RCC 7860 (cell line): Measurements from ENCODE around the gene ERCC1.

ENCODE experiments used
- DNase-seq: peaks from one replicate; pipeline ENCODE4 v3.0.0-alpha.2; 2015; ENCODE audit warnings: low spot score
- FAIRE-seq: peaks from 2 replicates; lab custom pipeline; 2012; peaks lifted over from hg19 to GRCh38; lab: Jason Lieb, UNC

ERCC1 gene

DNA sequence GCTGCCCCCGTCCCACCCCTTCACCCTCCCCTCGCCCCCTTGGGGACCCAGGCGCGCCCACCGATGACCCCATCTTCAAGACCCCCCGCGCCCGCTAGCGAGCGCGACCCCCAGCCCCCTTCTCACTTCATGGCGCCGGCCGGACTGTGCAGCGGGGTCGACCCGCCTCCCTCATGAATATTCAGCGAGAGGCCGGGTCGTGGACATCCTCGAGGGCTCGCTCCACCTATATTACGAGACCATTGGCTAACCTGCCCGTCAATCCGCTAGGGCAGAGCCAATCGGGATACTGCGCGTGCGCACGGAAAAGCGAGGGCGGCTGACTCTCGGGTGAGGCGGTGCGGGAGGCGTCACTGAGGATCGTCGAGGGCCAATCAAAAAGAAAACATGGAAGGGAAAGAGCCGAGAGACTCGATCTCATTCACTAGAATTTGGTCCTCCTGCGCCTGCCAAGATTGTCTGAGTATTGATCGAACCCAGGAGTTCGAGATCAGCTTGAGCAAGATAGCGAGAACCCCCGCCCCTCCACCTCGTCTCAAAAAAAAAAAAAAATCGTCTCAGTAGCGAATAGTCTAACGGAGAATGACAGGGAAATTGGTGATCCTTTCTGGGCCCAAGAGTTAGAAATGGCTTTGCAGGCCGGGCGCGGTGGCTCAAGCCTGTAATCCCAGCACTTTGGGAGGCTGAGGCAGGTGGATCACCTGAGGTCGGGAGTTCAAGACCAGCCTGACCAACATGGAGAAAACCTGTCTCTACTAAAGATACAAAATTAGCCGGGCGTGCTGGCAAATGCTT, 53.1 kb downstream of the ERCC1 start, which contains the start of gene ERCC2:
ERCC2 (minus strand) TSS at position 164 of the 795 bp plus-strand sequence; CDS start at position 131, 33 bp downstream.
- DNase-seq (peak; percentile 92), FAIRE-seq (peak; percentile 74)

- DNase-seq (no peak), FAIRE-seq (no peak)
Observed at GRCh38 chr19:45368737-45369340, 54.9 kb downstream of the ERCC1 start.

GRCh38 chr19:45368127-45368526, 55.6 kb downstream of the ERCC1 start:
- no peak for FAIRE-seq
- DNase-seq: no peak

- no peak for FAIRE-seq
Observed at GRCh38 chr19:45364696-45365095, 59.0 kb downstream of the ERCC1 start.

GRCh38 chr19:45363861-45364459, 59.8 kb downstream of the ERCC1 start:
- DNase-seq (no peak), FAIRE-seq (no peak)

More at GRCh38 chr19:45364696-45365095, 59.0 kb downstream of the ERCC1 start:
- no peak for DNase-seq

DNA sequence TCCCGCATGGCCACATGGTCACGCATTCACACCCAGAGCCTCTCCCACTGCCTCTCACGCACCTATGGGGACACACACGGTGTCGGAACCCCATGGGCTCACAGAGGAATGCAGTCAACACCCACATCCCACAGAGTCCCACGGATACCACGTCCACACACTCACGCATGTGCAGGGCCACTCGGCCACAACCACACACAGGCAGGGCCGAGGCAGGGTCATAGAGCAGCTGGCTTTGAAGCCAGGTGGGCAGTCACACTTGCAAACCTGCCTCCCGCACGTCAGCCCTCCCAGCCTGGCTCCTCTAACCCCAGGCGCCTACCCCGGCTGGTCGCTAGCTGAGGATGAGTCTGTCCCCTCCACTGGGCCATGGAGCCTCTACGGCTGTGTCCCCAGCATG, 61.4 kb downstream of the ERCC1 start:
- FAIRE-seq: no peak
- no peak for DNase-seq

GRCh38 chr19:45361608-45362007, 62.1 kb downstream of the ERCC1 start:
- FAIRE-seq: no peak

DNA sequence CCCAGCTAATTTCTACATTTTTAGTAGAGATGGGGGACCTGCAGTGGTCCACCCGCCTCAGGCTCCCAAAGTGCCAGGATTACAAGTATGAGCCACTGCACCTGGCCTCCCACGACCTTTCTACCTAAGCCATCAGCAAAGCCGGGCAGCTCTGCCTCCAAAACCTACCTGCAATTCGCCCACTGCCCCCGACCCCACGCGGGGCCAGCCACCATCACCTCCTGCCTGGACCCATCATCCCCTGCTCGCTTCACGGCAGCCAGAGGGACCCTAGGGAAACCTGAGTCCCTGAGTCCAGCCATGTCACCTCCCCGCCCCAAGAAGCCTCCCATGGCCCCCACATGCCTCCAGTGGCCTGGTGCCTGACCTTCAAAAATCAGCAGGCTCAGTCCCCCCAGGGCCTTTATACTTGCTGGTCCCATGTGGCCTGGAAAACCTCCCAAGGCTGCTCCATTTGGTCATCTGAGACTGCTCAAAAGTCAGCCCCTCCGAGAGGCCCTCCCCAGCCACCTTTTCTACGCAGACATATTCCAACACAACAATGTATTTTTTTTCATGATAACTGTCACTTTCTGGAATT, 65.4 kb downstream of the ERCC1 start:
- FAIRE-seq (no peak), DNase-seq (no peak)

More at GRCh38 chr19:45361608-45362007, 62.1 kb downstream of the ERCC1 start:
- DNase-seq: no peak

GRCh38 chr19:45357445-45357783, 66.3 kb downstream of the ERCC1 start:
- DNase-seq (no peak), FAIRE-seq (no peak)
